Mesenchymal stem cell (in vitro differentiated cells and primary cell): Measurements from ENCODE around the gene SKAP1.

Experiments used
- DNase-seq: peaks from one replicate; pipeline ENCODE4 v3.0.0-alpha.2; 2013
- H2AFZ ChIP-seq: one replicate; pipeline ENCODE4 v1.6.1; 2013; ENCODE audit warnings: low read depth, mild to moderate bottlenecking, control low read depth, inconsistent platforms, low read length, moderate library complexity
- H2AK5ac ChIP-seq: 2 replicates; pipeline ENCODE4 v1.6.1; 2013; ENCODE audit warnings: low read length, moderate library complexity, mild to moderate bottlenecking, inconsistent platforms; ENCODE audit not compliant: severe bottlenecking
- H2BK120ac ChIP-seq: one replicate; pipeline ENCODE4 v1.6.1; 2013; ENCODE audit warnings: low read depth, mild to moderate bottlenecking, inconsistent platforms, low read length, moderate library complexity
- H2BK12ac ChIP-seq, 2 experiments: one replicate each; pipeline ENCODE4 v1.6.1; 2013; ENCODE audit warnings: inconsistent platforms in 2 of 2, low read length in 2 of 2, mild to moderate bottlenecking in 2 of 2, moderate library complexity in 2 of 2, control low read depth in 1 of 2
- H2BK15ac ChIP-seq: one replicate; pipeline ENCODE4 v1.6.1; 2013; ENCODE audit warnings: mild to moderate bottlenecking, low read depth, inconsistent platforms; ENCODE audit not compliant: poor library complexity, severe bottlenecking
- H2BK5ac ChIP-seq: 2 replicates; pipeline ENCODE4 v1.6.1; 2013; ENCODE audit warnings: low read depth, mild to moderate bottlenecking, low read length, control low read depth, inconsistent platforms; ENCODE audit not compliant: poor library complexity, severe bottlenecking
- H3K14ac ChIP-seq, 2 experiments: one replicate each; pipeline ENCODE4 v1.6.1; 2013; ENCODE audit warnings: inconsistent platforms in 2 of 2, low read length in 2 of 2, control low read depth in 1 of 2, mild to moderate bottlenecking in 1 of 2, moderate library complexity in 1 of 2
- H3K18ac ChIP-seq, 2 experiments: one replicate each; pipeline ENCODE4 v1.6.1; 2013; ENCODE audit warnings: inconsistent platforms in 2 of 2, low read length in 2 of 2, control low read depth in 1 of 2, low read depth in 1 of 2, mild to moderate bottlenecking in 1 of 2
- H3K23ac ChIP-seq, 2 experiments: one replicate each; pipeline ENCODE4 v1.6.1; 2013; ENCODE audit warnings: inconsistent platforms in 2 of 2, low read length in 2 of 2, mild to moderate bottlenecking in 2 of 2, moderate library complexity in 2 of 2, control low read depth in 1 of 2
- H3K27ac ChIP-seq: 2 replicates; pipeline ENCODE4 v1.5.1; 2013; ENCODE audit warnings: mild to moderate bottlenecking, moderate library complexity, low read length, control low read depth, inconsistent platforms; ENCODE audit not compliant: poor library complexity, severe bottlenecking
- H3K27me3 ChIP-seq, 2 experiments: 2 replicates each; pipeline versions ENCODE4 v1.6.1 to v1.7.0; 2013; ENCODE audit warnings: low read length in 2 of 2, mild to moderate bottlenecking in 2 of 2, moderate library complexity in 2 of 2, control low read depth in 1 of 2, inconsistent platforms in 1 of 2; ENCODE audit not compliant: control insufficient read depth in 1 of 2, insufficient read depth in 1 of 2
- H3K36me3 ChIP-seq, 2 experiments: 2 replicates each; pipeline versions ENCODE4 v1.6.1 to v1.7.0; 2013; ENCODE audit warnings: low read length in 2 of 2, control low read depth in 1 of 2, inconsistent platforms in 1 of 2, low read depth in 1 of 2, mild to moderate bottlenecking in 1 of 2; ENCODE audit not compliant: insufficient read depth in 2 of 2, control insufficient read depth in 1 of 2
- H3K4ac ChIP-seq, 2 experiments: one replicate each; pipeline ENCODE4 v1.6.1; 2013; ENCODE audit warnings: inconsistent platforms in 2 of 2, low read length in 2 of 2, mild to moderate bottlenecking in 2 of 2, moderate library complexity in 2 of 2, control low read depth in 1 of 2, low read depth in 1 of 2
- H3K4me1 ChIP-seq: 2 replicates; pipeline ENCODE4 v1.6.1; 2013; ENCODE audit warnings: low read depth, low read length, control low read depth; ENCODE audit not compliant: control insufficient read depth, insufficient read depth
- H3K4me2 ChIP-seq: 2 replicates; pipeline ENCODE4 v1.6.1; 2013; ENCODE audit warnings: low read length, mild to moderate bottlenecking, inconsistent platforms; ENCODE audit not compliant: poor library complexity, severe bottlenecking
- H3K4me3 ChIP-seq, 2 experiments: 2 replicates each; pipeline versions ENCODE4 v1.5.1 to v1.7.0; 2013; ENCODE audit warnings: low read length in 2 of 2, mild to moderate bottlenecking in 2 of 2, control low read depth in 1 of 2, low read depth in 1 of 2; ENCODE audit not compliant: insufficient read depth in 1 of 2
- H3K79me1 ChIP-seq: replicated peaks from 2 replicates; pipeline ENCODE4 v1.6.1; 2013; ENCODE audit warnings: mild to moderate bottlenecking, control low read depth, low read length, inconsistent platforms; ENCODE audit not compliant: poor library complexity, severe bottlenecking
- H3K9ac ChIP-seq: 2 replicates; pipeline ENCODE4 v1.7.0; 2013; ENCODE audit warnings: mild to moderate bottlenecking, low read length, moderate library complexity
- H3K9me3 ChIP-seq: 2 replicates; pipeline ENCODE4 v1.7.0; 2013; ENCODE audit warnings: mild to moderate bottlenecking, low read length; ENCODE audit not compliant: control insufficient read depth
- H4K8ac ChIP-seq: one replicate; pipeline ENCODE4 v1.6.1; 2013; ENCODE audit warnings: inconsistent platforms, mild to moderate bottlenecking, low read length, moderate library complexity
- H4K91ac ChIP-seq: one replicate; pipeline ENCODE4 v1.6.1; 2013; ENCODE audit warnings: mild to moderate bottlenecking, low read length, inconsistent platforms
- WGBS: methylation state at CpG from one replicate; pipeline ENCODE4 v1.1.7; 2013; ENCODE audit warnings: mixed read lengths; 5-methylcytosine and 5-hydroxymethylcytosine counted together

The SKAP1 gene

DNA sequence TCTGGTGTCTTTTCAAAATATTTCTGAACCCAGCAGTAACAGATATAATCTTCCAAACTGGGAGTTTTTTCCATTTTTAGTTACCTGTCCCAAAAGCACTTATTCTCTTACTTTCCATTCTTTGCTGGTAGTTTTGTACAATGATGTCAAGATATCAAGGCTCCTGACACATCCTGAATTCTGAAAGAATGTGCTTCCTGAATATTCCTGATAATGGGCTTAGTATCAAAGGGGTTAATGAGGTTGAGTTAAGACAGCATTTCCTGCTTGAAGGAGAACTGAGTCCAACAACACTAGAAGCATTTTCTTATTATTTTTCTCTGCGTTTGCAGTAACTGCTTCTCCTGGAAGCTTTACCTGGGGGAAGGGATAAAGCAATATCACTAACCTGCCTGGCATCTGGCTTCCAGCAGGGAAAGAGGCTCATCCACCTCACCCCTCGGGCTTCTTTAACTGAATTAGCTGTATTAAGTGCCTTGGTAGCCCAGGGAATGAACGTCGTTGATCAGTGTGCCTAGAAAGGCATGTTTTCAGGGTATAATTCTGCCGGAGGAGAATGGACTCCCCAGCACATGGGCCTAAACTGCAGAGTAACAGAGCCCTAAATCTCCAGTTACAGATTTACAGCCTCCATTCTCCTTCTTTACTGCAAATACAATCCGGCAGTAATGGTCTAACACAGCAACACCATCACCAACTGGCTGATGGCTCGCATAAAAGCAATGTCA is 188.1 kb downstream of the SKAP1 start:
- no peaks in the 10 kb centered on the region for H3K9me3 ChIP-seq

DNA sequence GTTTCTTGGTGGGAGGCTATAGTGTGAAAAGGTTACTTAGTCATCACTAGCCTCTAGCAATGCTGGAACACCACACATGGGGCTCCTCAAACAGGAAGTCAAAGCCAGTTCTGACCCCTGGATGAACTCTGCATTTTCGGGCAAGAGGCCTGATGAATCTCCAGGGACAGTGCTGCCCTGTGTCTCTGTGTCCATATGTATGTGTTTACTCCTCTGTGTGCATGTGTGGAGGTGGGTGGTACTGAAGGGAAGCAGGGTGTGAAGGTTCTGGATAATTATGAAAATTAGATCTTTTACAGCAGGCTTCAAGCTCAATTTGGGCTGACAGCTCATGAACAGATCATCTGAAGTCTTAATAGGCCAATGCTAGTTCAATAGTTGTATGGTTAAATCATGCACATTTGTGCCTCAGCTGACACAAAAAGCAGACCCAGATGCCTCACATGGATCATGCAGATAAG is 188.9 kb downstream of the SKAP1 start:
- H3K14ac ChIP-seq: no peak overlapping the region
- peak; percentile 77 for DNase-seq
- peak overlapping the region in 1 of 2 experiments; percentile 24 for H3K18ac ChIP-seq
- no peak overlapping the region for H2AFZ ChIP-seq
- H3K79me1 ChIP-seq: no peaks in the 10 kb centered on the region
- H2AK5ac ChIP-seq: no peak overlapping the region
- WGBS: 0% methylated on average over 1 of the region's 1 CpG
- H3K9ac ChIP-seq: peak overlapping the region; percentile 64
- H3K4me1 ChIP-seq: peaks cover 5% of the 10 kb centered on the region
- peak overlapping the region; percentile 19 for H4K8ac ChIP-seq
- H2BK12ac ChIP-seq: peak overlapping the region in 1 of 2 experiments; percentile 82
- H3K36me3 ChIP-seq: no peaks in the 10 kb centered on the region
- H3K4ac ChIP-seq: peak overlapping the region in 1 of 2 experiments; percentile 26
- H4K91ac ChIP-seq: no peak overlapping the region
- no peak overlapping the region for H3K4me2 ChIP-seq
- no peak overlapping the region for H2BK120ac ChIP-seq
- no peaks in the 10 kb centered on the region for H3K27me3 ChIP-seq
- no peak overlapping the region for H3K4me3 ChIP-seq
- H3K9me3 ChIP-seq: no peaks in the 10 kb centered on the region
- H2BK5ac ChIP-seq: no peak overlapping the region
- H3K23ac ChIP-seq: no peak overlapping the region
- no peak overlapping the region for H2BK15ac ChIP-seq
- H3K27ac ChIP-seq: peak overlapping the region; percentile 43

More for the DNA sequence above, 188.1 kb downstream of the SKAP1 start:
- Histone ChIP-seq H4K91ac (peak overlapping the region; percentile 52), H3K23ac (peak overlapping the region in 1 of 2 experiments; percentile 34), H3K9ac (peak overlapping the region; percentile 64), H2BK5ac (no peak overlapping the region), H3K27me3 (no peaks in the 10 kb centered on the region), H3K4me3 (no peak overlapping the region), H3K4ac (peak overlapping the region in 1 of 2 experiments; percentile 24), H3K36me3 (no peaks in the 10 kb centered on the region), H3K4me2 (no peak overlapping the region), H2BK15ac (peak overlapping the region; percentile 69), H3K14ac (no peak overlapping the region), H2AFZ (no peak overlapping the region), H3K79me1 (no peaks in the 10 kb centered on the region), H3K4me1 (peaks cover 5% of the 10 kb centered on the region), H4K8ac (peak overlapping the region; percentile 89), H2AK5ac (no peak overlapping the region), H3K27ac (peak overlapping the region; percentile 14), H2BK12ac (peak overlapping the region; percentile 7 to 49), H3K18ac (peak overlapping the region; percentile 13 to 89), H2BK120ac (peak overlapping the region; percentile 89)
- 12% methylated on average over 7 of the region's 7 CpGs for WGBS
- no peak for DNase-seq

DNA sequence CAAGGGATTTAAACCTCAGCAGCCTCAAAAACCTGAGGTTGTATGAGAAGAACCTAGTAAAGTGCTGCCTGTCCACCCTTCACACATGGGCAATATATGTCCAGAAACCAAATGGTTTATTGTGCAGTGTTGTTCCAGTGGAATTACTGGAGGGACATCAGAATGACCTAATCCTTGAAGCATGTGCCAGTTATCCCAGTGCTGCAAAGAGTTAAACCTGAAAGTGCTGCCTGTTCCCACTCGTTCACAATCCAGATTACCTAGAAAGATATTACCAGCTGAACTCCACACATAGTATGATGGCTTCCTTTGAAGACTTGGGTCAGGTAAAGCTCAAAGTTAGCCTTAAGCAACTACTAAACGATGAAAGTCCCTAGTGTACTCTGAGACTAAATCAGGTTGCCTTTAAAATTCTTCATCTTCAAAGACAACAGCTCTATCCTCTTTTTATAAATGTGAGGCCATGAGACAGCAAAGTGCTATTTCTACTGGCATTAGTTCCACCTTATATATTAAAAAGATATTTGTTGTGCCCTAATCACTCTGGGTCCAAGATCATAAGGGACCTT is 189.4 kb downstream of the SKAP1 start:
- peak overlapping the region in 1 of 2 experiments; percentile 86 for H3K18ac ChIP-seq
- no peak overlapping the region for H2AK5ac ChIP-seq
- no peaks in the 10 kb centered on the region for H3K79me1 ChIP-seq
- H3K4me3 ChIP-seq: no peak overlapping the region
- H3K4me1 ChIP-seq: peaks cover 5% of the 10 kb centered on the region
- H3K27me3 ChIP-seq: no peaks in the 10 kb centered on the region
- no peak overlapping the region for H2AFZ ChIP-seq
- DNase-seq: peak; percentile 54
- no peak overlapping the region for H3K4me2 ChIP-seq
- peak overlapping the region; percentile 69 for H4K8ac ChIP-seq
- no peak overlapping the region for H2BK15ac ChIP-seq
- peak overlapping the region; percentile 48 for H3K27ac ChIP-seq
- H2BK120ac ChIP-seq: no peak overlapping the region
- no peak overlapping the region for H3K14ac ChIP-seq
- 10% methylated on average over 2 of the region's 2 CpGs for WGBS
- H3K36me3 ChIP-seq: no peaks in the 10 kb centered on the region
- peak overlapping the region; percentile 15 to 75 for H2BK12ac ChIP-seq
- no peak overlapping the region for H3K23ac ChIP-seq
- H3K9me3 ChIP-seq: no peaks in the 10 kb centered on the region
- H3K4ac ChIP-seq: peak overlapping the region in 1 of 2 experiments; percentile 64
- no peak overlapping the region for H2BK5ac ChIP-seq
- peak overlapping the region; percentile 27 for H4K91ac ChIP-seq
- peak overlapping the region; percentile 64 for H3K9ac ChIP-seq

DNA sequence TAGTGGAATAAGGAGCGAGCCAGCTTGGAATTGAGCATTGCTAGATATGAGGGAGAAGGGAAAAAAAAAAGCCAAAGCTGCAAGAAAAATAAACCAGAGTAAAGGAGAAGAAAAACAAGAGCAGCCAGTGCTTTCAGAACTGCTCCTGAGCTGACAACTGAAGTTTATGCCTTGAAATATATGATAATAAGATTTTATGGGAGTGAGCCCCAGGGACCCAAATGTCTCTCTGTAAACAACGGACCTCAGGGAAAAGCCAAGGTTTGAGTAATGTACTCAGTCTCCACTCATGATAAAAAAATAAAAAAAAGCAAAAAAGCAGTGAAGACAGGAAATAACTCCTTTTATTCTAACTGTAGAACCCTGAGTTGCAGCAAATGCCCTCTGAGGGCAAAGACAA is 189.9 kb downstream of the SKAP1 start:
- DNase-seq: no peak
- Histone ChIP-seq H2AK5ac (no peak overlapping the region), H3K36me3 (no peaks in the 10 kb centered on the region), H2BK120ac (no peak overlapping the region), H3K18ac (peak overlapping the region in 1 of 2 experiments; percentile 86), H3K14ac (no peak overlapping the region), H3K9ac (peak overlapping the region; percentile 64), H2AFZ (no peak overlapping the region), H2BK12ac (no peak overlapping the region), H4K8ac (no peak overlapping the region), H3K27me3 (no peaks in the 10 kb centered on the region), H3K23ac (no peak overlapping the region), H2BK5ac (no peak overlapping the region), H2BK15ac (no peak overlapping the region), H3K4me1 (peaks cover 5% of the 10 kb centered on the region), H3K4me3 (no peak overlapping the region), H3K4me2 (no peak overlapping the region), H3K27ac (peak overlapping the region; percentile 48), H3K9me3 (no peaks in the 10 kb centered on the region), H3K79me1 (no peaks in the 10 kb centered on the region), H4K91ac (no peak overlapping the region), H3K4ac (peak overlapping the region in 1 of 2 experiments; percentile 64)
- 67% methylated on average over 1 of the region's 2 CpGs for WGBS
